Mesenchymal stem cell (in vitro differentiated cells and primary cell): ENCODE measurements around the gene VEZT.

ENCODE experiments used
- DNase-seq: peaks from one replicate; pipeline ENCODE4 v3.0.0-alpha.2; 2013
- H2AFZ ChIP-seq: one replicate; pipeline ENCODE4 v1.6.1; 2013; ENCODE audit warnings: low read depth, mild to moderate bottlenecking, control low read depth, inconsistent platforms, low read length, moderate library complexity
- H2AK5ac ChIP-seq: 2 replicates; pipeline ENCODE4 v1.6.1; 2013; ENCODE audit warnings: low read length, moderate library complexity, mild to moderate bottlenecking, inconsistent platforms; ENCODE audit not compliant: severe bottlenecking
- H2BK120ac ChIP-seq: one replicate; pipeline ENCODE4 v1.6.1; 2013; ENCODE audit warnings: low read depth, mild to moderate bottlenecking, inconsistent platforms, low read length, moderate library complexity
- H2BK12ac ChIP-seq, 2 experiments: one replicate each; pipeline ENCODE4 v1.6.1; 2013; ENCODE audit warnings: inconsistent platforms in 2 of 2, low read length in 2 of 2, mild to moderate bottlenecking in 2 of 2, moderate library complexity in 2 of 2, control low read depth in 1 of 2
- H2BK15ac ChIP-seq: one replicate; pipeline ENCODE4 v1.6.1; 2013; ENCODE audit warnings: mild to moderate bottlenecking, low read depth, inconsistent platforms; ENCODE audit not compliant: poor library complexity, severe bottlenecking
- H2BK5ac ChIP-seq: 2 replicates; pipeline ENCODE4 v1.6.1; 2013; ENCODE audit warnings: low read depth, mild to moderate bottlenecking, low read length, control low read depth, inconsistent platforms; ENCODE audit not compliant: poor library complexity, severe bottlenecking
- H3K14ac ChIP-seq, 2 experiments: one replicate each; pipeline ENCODE4 v1.6.1; 2013; ENCODE audit warnings: inconsistent platforms in 2 of 2, low read length in 2 of 2, control low read depth in 1 of 2, mild to moderate bottlenecking in 1 of 2, moderate library complexity in 1 of 2
- H3K18ac ChIP-seq, 2 experiments: one replicate each; pipeline ENCODE4 v1.6.1; 2013; ENCODE audit warnings: inconsistent platforms in 2 of 2, low read length in 2 of 2, control low read depth in 1 of 2, low read depth in 1 of 2, mild to moderate bottlenecking in 1 of 2
- H3K23ac ChIP-seq, 2 experiments: one replicate each; pipeline ENCODE4 v1.6.1; 2013; ENCODE audit warnings: inconsistent platforms in 2 of 2, low read length in 2 of 2, mild to moderate bottlenecking in 2 of 2, moderate library complexity in 2 of 2, control low read depth in 1 of 2
- H3K27ac ChIP-seq: 2 replicates; pipeline ENCODE4 v1.5.1; 2013; ENCODE audit warnings: mild to moderate bottlenecking, moderate library complexity, low read length, control low read depth, inconsistent platforms; ENCODE audit not compliant: poor library complexity, severe bottlenecking
- H3K27me3 ChIP-seq, 2 experiments: 2 replicates each; pipeline versions ENCODE4 v1.6.1 to v1.7.0; 2013; ENCODE audit warnings: low read length in 2 of 2, mild to moderate bottlenecking in 2 of 2, moderate library complexity in 2 of 2, control low read depth in 1 of 2, inconsistent platforms in 1 of 2; ENCODE audit not compliant: control insufficient read depth in 1 of 2, insufficient read depth in 1 of 2
- H3K36me3 ChIP-seq, 2 experiments: 2 replicates each; pipeline versions ENCODE4 v1.6.1 to v1.7.0; 2013; ENCODE audit warnings: low read length in 2 of 2, control low read depth in 1 of 2, inconsistent platforms in 1 of 2, low read depth in 1 of 2, mild to moderate bottlenecking in 1 of 2; ENCODE audit not compliant: insufficient read depth in 2 of 2, control insufficient read depth in 1 of 2
- H3K4ac ChIP-seq, 2 experiments: one replicate each; pipeline ENCODE4 v1.6.1; 2013; ENCODE audit warnings: inconsistent platforms in 2 of 2, low read length in 2 of 2, mild to moderate bottlenecking in 2 of 2, moderate library complexity in 2 of 2, control low read depth in 1 of 2, low read depth in 1 of 2
- H3K4me1 ChIP-seq: 2 replicates; pipeline ENCODE4 v1.6.1; 2013; ENCODE audit warnings: low read depth, low read length, control low read depth; ENCODE audit not compliant: control insufficient read depth, insufficient read depth
- H3K4me2 ChIP-seq: 2 replicates; pipeline ENCODE4 v1.6.1; 2013; ENCODE audit warnings: low read length, mild to moderate bottlenecking, inconsistent platforms; ENCODE audit not compliant: poor library complexity, severe bottlenecking
- H3K4me3 ChIP-seq, 2 experiments: 2 replicates each; pipeline versions ENCODE4 v1.5.1 to v1.7.0; 2013; ENCODE audit warnings: low read length in 2 of 2, mild to moderate bottlenecking in 2 of 2, control low read depth in 1 of 2, low read depth in 1 of 2; ENCODE audit not compliant: insufficient read depth in 1 of 2
- H3K79me1 ChIP-seq: replicated peaks from 2 replicates; pipeline ENCODE4 v1.6.1; 2013; ENCODE audit warnings: mild to moderate bottlenecking, control low read depth, low read length, inconsistent platforms; ENCODE audit not compliant: poor library complexity, severe bottlenecking
- H3K9ac ChIP-seq: 2 replicates; pipeline ENCODE4 v1.7.0; 2013; ENCODE audit warnings: mild to moderate bottlenecking, low read length, moderate library complexity
- H3K9me3 ChIP-seq: 2 replicates; pipeline ENCODE4 v1.7.0; 2013; ENCODE audit warnings: mild to moderate bottlenecking, low read length; ENCODE audit not compliant: control insufficient read depth
- H4K8ac ChIP-seq: one replicate; pipeline ENCODE4 v1.6.1; 2013; ENCODE audit warnings: inconsistent platforms, mild to moderate bottlenecking, low read length, moderate library complexity
- H4K91ac ChIP-seq: one replicate; pipeline ENCODE4 v1.6.1; 2013; ENCODE audit warnings: mild to moderate bottlenecking, low read length, inconsistent platforms
- WGBS: methylation state at CpG from one replicate; pipeline ENCODE4 v1.1.7; 2013; ENCODE audit warnings: mixed read lengths; 5-methylcytosine and 5-hydroxymethylcytosine counted together

The VEZT gene

GRCh38 chr12:95279856-95280255 is 62.2 kb downstream of the VEZT start:
- no peak overlapping the region for H2AFZ ChIP-seq
- no peak overlapping the region for H3K9ac ChIP-seq
- no peak overlapping the region for H2BK120ac ChIP-seq
- H2BK5ac ChIP-seq, result no peak overlapping the region
- H3K4me3 ChIP-seq, result no peak overlapping the region
- no peak overlapping the region for H3K4ac ChIP-seq
- H2BK12ac ChIP-seq, result no peak overlapping the region
- WGBS, result over 99% methylated on average over 4 of the region's 4 CpGs
- no peak overlapping the region for H3K27ac ChIP-seq
- H4K91ac ChIP-seq, result no peak overlapping the region
- H3K4me1 ChIP-seq, result no peaks in the 10 kb centered on the region
- H3K23ac ChIP-seq, result no peak overlapping the region
- H2AK5ac ChIP-seq, result no peak overlapping the region
- H3K79me1 ChIP-seq, result peaks cover 17% of the 10 kb centered on the region
- H3K36me3 ChIP-seq, result peaks cover 14 to 40% of the 10 kb centered on the region in 2 experiments
- DNase-seq, result no peak
- peak overlapping the region; percentile 66 for H4K8ac ChIP-seq
- no peaks in the 10 kb centered on the region for H3K9me3 ChIP-seq
- H2BK15ac ChIP-seq, result no peak overlapping the region
- H3K18ac ChIP-seq, result no peak overlapping the region
- H3K4me2 ChIP-seq, result no peak overlapping the region
- no peaks in the 10 kb centered on the region for H3K27me3 ChIP-seq
- H3K14ac ChIP-seq, result no peak overlapping the region

GRCh38 chr12:95282266-95282665 is 64.7 kb downstream of the VEZT start:
- Histone ChIP-seq H2AFZ (no peak overlapping the region), H2BK120ac (no peak overlapping the region), H2AK5ac (no peak overlapping the region), H3K23ac (no peak overlapping the region), H3K36me3 (peaks cover 17 to 44% of the 10 kb centered on the region in 2 experiments), H3K27ac (no peak overlapping the region), H3K18ac (no peak overlapping the region), H3K9me3 (no peaks in the 10 kb centered on the region), H3K4ac (no peak overlapping the region), H4K91ac (no peak overlapping the region), H3K4me1 (peaks cover 1% of the 10 kb centered on the region), H3K79me1 (peaks cover 18% of the 10 kb centered on the region), H2BK5ac (no peak overlapping the region), H3K14ac (no peak overlapping the region), H2BK15ac (no peak overlapping the region), H4K8ac (no peak overlapping the region), H3K4me2 (no peak overlapping the region), H3K9ac (no peak overlapping the region), H3K4me3 (no peak overlapping the region), H2BK12ac (no peak overlapping the region), H3K27me3 (no peaks in the 10 kb centered on the region)
- peak; percentile 79 for DNase-seq
- WGBS, result 66% methylated on average over 6 of the region's 6 CpGs

GRCh38 chr12:95283371-95283770 is 65.8 kb downstream of the VEZT start:
- H3K14ac ChIP-seq, result no peak overlapping the region
- peaks cover 19% of the 10 kb centered on the region for H3K79me1 ChIP-seq
- no peak overlapping the region for H4K8ac ChIP-seq
- 100% methylated on average over 1 of the region's 1 CpG for WGBS
- no peak overlapping the region for H2BK12ac ChIP-seq
- H3K36me3 ChIP-seq, result peaks cover 17 to 44% of the 10 kb centered on the region in 2 experiments
- H3K18ac ChIP-seq, result no peak overlapping the region
- H4K91ac ChIP-seq, result no peak overlapping the region
- H3K27me3 ChIP-seq, result no peaks in the 10 kb centered on the region
- H3K27ac ChIP-seq, result no peak overlapping the region
- no peak overlapping the region for H2AFZ ChIP-seq
- H3K4ac ChIP-seq, result no peak overlapping the region
- no peak overlapping the region for H3K4me2 ChIP-seq
- no peak overlapping the region for H2BK15ac ChIP-seq
- H2BK120ac ChIP-seq, result no peak overlapping the region
- H3K9me3 ChIP-seq, result no peaks in the 10 kb centered on the region
- no peak overlapping the region for H3K9ac ChIP-seq
- peaks cover 2% of the 10 kb centered on the region for H3K4me1 ChIP-seq
- no peak overlapping the region for H2AK5ac ChIP-seq
- H2BK5ac ChIP-seq, result no peak overlapping the region
- no peak overlapping the region for H3K4me3 ChIP-seq
- DNase-seq, result no peak
- no peak overlapping the region for H3K23ac ChIP-seq

- Histone ChIP-seq H3K4me2 (no peak overlapping the region), H3K4ac (no peak overlapping the region), H3K18ac (no peak overlapping the region), H2BK12ac (no peak overlapping the region), H3K4me1 (peaks cover 2% of the 10 kb centered on the region), H2BK120ac (no peak overlapping the region), H2AK5ac (no peak overlapping the region), H4K91ac (no peak overlapping the region), H2BK15ac (no peak overlapping the region), H2AFZ (no peak overlapping the region), H3K14ac (no peak overlapping the region), H3K4me3 (no peak overlapping the region), H3K9me3 (no peaks in the 10 kb centered on the region), H3K79me1 (peaks cover 14% of the 10 kb centered on the region), H3K27me3 (no peaks in the 10 kb centered on the region), H3K36me3 (peaks cover 7 to 47% of the 10 kb centered on the region in 2 experiments), H4K8ac (no peak overlapping the region), H3K27ac (no peak overlapping the region), H2BK5ac (no peak overlapping the region), H3K23ac (no peak overlapping the region), H3K9ac (no peak overlapping the region)
- DNase-seq, result peak; percentile 21
- WGBS, result 88% methylated on average over 1 of the region's 3 CpGs
Observed at GRCh38 chr12:95286713-95287112, 69.1 kb downstream of the VEZT start.
